NCI-H82 (cell line): ENCODE measurements around the gene ADI1.
A peak's percentile ranks its signal among the peaks of the same experiment; 100 is the strongest.
"Not testable (repeated sequence)": the region's sequence is repeated elsewhere in the genome, so short reads cannot be mapped to it uniquely, and the experiment has no call there.

Experiments used
- DNase-seq: peaks from one replicate; lab custom pipeline; 2025; lab: John Stamatoyannopoulos, UW

Gene ADI1

DNA sequence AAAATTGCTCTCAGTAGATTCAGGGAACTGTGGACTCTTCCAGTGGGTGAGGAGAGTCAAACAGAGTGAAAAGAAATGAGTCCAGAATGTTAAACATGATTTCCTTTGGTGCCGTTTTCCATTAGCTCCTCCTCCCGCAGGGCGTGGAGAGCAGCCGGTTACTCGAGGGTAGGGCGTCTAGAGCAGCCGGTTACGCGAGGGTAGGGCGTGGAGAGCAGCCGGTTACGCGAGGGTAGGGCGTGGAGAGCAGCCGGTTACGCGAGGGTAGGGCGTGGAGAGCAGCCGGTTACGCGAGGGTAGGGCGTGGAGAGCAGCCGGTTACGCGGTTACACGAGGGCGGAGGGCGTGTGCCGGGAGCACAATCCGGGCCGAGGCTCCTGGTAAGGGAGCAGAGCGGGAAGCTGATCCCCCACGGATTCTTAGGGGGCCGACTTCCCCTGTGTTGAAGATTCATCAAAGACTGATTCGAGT is 70.9 kb downstream of the ADI1 start:
- DNase-seq = not testable (repeated sequence)

DNA sequence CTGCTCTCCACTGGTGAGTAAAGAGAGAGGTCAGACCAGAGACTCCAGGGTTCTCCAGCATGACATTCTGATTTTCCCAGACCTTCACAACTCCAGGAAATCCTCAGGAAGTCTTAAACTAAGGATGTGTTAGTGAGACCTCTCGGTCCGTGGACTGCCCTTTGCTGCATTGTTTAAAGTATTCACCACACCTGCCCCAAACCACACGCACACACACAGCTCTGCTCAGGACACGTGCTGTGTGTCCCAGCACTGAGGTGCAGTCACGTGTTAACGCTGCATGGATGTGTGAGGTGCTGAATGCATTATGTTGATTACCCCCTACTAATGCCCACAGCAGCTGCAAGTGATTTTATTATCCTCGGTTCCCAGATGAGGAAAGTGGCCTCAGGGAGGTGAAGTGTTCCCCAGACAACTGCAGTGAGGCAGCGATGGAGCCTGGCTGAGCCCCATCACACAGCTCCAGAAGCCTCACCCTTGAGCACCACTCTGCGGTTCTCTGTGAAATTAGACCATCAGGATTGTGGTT is 71.5 kb downstream of the ADI1 start:
- DNase-seq = peak; percentile 9
